ENCODE results near the gene COL4A4.

The COL4A4 gene

DNA sequence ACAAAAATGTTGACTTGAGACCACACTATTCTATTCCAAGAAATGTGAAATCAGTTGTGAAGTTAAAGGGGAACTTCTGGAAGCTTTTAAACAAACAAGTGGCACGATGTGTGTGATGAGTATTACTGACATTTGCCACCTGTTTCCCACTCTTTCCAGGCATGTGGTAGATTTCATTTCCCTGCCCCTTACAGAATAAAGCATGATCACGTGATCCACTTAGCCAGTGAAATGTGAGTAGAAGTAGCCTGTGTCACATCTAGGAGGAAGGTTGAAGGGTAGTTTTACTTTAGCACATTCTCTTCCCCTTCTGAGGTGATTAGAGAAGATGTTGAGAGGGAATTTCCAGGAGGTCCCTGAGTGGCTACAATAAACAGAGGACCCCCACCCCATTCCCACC lies 3.8 kb downstream of the COL4A4 start:
- no peak for DNase-seq

DNA sequence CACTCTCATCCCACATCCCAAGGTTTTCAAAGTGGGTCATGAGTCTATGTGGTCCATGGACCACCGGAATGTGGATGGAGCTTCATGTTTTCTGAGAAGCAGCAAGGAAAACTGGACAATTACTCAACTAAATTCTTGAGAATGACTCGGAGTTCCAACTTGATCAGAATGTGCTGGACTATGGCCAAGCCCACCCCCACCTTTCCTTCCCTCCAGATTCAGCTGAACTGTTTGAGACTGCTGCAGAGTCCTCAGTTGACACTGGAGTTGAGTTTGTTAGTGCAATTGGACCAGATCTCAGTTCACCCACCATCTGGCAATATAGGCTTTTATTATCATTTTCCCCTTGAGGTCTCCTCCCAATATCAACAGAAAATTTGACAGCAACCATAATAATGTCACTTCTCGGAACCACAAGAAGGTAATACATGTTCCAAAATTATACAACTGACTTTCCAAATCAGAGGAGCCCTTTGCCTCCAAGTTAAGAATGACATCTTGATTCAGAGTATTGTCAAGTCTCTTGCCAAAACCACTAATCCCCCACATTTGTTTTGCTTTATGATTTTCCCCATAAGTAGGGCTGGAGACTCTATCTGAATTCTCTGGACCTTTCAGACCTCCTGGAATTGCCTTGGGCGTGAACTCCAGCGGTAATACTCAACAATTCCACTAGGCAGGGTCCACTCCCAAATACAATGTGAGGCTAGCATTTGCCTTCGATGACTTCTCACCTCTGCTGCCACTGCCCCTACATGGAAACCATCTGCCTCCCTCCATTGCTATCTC lies 8.8 kb downstream of the COL4A4 start:
- no peak for DNase-seq

DNA sequence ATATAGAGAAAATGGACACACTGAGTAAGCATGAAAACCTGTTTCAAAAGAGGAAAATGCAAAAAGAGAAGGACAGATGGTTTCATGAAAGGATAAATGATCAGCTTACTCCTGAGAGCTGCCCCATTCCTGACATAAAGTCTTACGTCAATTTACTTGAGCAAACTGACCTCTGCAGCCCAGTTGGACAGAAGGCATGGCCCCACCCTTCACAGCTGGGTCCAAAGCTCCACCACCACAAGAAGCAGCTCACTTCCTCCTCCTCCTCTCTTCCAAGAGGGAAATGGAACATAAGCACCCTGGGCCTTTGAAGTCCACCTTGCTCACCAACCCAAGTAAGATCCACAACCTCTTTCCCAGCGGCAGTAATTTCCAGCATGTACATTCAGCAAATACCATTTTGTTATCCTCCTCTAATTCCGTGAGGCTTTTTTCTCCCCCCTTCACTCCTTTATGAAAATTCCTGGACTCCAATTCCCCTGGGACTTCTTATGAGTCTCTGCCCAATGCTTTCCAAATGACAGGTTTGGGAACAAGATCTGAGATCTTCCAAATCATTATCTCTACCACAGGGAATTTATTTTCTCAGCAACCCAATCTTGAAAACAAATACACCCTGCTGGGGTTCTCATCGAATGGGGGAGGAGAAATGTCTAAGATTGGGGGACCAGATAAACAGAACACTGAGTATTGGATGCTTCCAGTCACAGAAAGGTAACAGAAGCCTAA lies 10.1 kb downstream of the COL4A4 start:
- no peak for DNase-seq

DNA sequence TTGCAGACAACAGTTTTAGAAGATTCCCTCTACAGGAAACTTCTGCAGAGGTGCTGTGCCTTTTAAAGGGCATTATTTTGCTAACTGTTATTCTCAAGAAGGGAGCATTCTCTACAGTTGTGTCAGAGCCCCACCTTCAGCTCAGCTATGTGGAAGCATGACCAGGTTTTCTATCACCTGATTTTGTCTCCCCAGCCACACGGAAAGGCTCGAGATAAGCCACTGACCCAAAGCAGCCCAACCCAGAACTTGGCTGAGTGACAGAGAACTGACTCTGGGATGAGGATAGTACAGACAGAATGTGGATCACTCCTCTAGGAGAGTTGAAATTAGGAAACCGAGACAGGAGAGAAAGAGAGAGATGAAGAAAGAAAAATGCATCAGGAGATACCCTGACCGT lies 10.7 kb downstream of the COL4A4 start:
- DNase-seq, result no peak

DNA sequence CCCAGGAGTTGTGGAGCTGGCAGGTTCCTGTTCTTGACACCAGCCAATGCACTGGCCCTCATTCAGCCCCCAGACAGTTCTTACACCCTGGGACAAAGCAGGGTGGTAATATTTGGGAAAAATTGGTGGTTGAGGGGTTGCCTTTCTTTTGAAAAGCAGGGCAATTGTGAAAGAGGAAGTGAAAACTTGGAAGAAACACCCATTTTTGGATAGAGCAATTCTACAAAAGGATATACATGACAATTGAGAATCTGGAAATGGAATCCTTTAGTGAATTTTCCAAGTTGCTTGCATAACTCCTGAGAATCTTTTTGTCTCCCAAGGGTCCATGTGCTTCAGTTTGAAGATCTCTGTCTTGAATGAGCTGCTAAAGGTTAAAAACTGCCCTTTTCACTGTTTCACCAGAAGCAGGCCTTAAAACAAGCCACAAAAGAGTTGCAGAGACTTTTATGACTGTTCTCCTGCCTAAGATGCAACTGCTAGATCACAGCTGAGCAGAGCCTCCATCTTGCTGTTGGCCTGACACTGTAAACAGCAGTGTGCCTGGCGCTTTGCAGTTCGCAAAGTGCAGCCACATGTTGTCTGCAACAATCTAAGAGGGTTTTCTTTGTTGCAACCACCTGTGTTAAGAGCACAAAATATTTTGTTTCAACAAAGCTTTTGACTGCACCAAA lies 11.8 kb downstream of the COL4A4 start:
- DNase-seq, result no peak

DNA sequence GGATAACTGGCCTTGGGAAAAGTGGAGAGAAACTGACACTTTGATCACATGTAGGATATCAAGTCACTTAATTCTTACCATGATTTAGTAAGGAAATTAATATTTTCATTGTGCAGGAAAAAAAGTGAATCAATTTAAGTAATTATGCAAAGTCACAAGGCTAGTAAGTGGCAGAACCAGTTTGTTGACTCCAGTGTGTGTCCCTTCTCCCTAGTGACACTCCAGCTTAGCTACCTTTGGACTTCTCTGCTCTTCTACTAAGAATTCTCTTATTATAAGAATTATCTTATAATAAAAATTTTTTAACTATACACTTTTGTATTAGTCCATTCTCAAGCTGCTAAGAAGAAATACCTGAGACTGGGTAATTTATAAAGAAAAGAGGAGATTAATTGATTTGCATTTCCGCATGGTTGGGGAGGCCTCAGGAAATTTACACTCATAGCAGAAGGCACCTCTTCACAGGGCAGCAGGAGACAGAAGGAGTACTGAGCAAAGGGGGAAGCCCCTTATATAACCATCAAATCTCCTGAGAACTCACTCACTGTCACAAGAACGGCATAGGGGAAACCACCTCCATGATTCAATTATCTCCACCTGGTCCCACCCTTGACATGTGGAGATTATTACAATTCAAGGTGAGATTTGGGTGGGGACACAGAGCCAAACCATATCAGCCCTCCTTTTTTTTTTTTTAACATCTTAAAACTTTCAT lies 13.6 kb downstream of the COL4A4 start:
- DNase-seq, result no peak

DNA sequence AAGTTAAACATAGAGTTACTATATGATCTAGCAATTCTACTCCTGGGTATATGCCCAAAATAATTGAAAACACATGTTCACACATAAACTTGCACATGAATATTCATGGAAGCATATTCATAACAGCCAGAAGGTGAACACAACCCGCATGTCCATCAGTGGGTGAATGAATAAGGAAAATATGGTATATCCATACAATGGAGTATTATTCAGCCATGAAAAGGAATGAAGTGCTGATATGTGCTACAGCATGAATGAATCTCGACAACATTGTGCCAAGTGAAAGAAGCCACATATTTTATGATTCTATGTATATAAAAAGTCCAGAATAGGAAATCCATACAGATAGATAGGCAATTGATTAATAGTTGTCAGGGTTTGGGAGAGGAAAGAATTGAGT lies 15.9 kb downstream of the COL4A4 start:
- no peak for DNase-seq

DNA sequence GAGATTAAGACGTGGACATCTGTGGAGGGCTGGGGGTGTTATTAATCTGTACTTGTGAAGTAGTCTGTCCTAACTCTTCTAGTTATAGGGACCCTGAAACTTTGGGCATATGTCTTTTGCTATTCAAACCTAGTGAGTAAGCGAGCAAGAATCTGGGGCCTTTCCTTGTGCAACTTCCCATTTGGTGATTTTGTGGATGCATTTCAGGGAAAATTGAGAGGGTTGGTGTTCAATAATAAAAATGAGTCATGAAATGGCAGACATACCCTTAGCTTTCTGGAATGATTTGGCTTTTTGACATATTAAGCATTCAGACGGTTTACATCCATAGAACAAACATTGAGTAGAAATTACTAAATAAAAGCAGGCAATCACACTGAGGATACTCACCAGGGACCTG lies 17.0 kb downstream of the COL4A4 start:
- DNase-seq, result no peak

DNA sequence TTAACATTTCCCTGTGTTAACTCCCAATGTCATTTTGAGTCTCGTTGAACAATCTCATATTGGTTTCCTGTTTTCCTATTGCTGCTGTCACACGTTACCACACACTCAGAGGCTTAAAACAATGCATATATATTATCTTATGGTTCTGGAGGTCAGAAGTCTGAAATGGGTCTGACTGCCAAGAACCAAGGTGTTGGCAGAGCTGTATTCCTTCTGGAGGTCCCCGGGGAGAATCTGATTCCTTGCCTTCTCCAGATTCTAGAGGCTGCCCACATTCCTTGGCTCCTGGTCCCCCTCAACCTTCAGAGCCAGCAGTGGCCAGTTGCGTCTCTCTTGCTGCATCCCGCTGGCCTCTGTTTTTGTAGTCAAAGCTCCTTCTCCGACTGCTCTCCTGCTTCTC lies 17.5 kb downstream of the COL4A4 start:
- no peak for DNase-seq

DNA sequence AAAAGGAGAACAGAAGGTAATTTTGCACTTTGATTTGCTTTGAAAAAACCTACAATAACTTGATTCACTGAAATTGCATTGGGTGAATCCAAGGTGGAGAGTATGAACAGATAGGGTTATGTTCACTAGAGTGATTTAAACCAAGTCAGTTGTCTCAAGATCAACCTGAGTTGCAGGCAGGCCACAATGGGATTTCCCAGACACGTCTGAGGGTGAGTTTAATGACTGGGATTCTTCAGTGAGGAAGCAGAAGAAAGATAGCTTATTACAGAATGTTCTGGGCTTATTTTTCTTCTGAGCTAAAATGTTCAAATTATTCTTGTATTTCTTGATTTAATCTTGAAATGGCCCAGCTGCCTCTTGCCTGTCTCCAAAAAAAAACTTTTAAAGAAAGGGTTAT lies 20.1 kb downstream of the COL4A4 start:
- DNase-seq, result no peak

DNA sequence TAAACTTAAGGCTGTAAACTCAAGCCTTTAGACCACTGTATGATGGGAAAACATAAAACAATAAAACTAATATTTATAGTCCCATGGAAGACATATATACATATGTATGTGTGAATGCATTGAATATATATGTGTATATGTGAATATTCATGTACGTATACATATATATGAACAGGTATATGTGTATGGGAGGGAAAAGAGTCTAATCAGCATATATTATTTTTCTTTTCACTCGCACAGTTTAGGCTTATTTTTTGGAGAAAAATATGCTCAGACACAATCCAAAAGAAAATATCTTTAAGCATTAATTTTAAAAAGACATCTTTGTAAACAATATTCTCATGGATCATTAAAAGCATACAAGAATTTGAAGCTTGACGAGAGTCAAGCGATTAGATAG lies 22.7 kb downstream of the COL4A4 start:
- no peak for DNase-seq

DNA sequence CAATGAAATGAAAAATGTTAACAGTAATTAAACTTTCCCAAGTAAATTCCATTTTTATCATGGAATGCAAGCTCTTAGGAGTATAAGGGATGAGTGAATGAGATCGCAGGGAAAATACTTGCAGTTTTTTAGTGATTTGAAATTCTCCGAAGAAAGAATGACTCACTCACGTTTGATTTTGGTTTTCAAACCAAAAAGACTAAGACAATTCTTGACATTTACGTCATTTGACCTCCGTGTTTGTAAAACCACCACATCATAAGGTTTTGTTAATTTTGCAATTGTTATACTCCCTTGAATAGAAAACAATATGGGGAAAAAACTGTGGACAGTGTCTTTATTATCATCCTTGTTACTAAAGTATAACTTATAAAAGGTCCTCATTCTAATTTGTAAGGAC lies 29.4 kb downstream of the COL4A4 start:
- DNase-seq, result no peak

DNA sequence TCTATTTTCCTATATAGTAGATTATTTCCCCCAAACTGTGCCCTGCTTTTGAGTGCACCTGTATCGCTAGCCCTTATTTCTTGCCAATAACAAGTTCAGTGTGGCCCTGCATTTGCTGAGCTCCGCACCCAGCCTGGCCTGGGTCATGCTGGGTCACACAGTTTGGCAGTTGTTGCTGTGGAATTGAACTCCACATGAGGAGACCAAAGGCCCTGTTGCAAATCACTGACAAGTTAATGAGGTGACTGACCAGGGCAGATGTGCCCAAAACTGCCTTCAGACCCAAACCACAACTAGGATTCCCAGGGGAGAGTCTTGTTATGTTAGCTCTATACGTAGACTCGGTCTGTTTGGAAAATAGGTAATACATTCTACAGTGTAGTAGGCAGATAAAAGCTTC lies 31.0 kb downstream of the COL4A4 start:
- no peak for DNase-seq

DNA sequence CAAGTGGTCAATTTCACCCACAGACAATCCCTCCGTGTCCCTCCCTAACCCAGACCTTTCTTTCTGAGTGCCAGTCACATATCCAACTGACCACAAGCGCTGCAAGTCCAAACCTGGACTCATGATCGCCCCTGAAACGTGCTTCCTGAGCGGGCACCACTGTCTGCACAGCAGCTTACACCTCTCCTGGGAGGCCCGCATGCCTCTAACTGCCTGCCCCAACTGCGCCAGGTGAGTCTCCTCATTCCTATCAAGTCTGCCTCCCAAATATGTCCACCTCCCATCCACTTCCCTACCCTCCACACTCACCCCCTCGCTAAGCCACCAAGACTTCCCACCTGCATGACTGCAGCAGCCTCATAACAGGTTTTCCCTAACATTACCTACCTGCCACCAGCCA lies 33.4 kb downstream of the COL4A4 start:
- DNase-seq, result no peak

DNA sequence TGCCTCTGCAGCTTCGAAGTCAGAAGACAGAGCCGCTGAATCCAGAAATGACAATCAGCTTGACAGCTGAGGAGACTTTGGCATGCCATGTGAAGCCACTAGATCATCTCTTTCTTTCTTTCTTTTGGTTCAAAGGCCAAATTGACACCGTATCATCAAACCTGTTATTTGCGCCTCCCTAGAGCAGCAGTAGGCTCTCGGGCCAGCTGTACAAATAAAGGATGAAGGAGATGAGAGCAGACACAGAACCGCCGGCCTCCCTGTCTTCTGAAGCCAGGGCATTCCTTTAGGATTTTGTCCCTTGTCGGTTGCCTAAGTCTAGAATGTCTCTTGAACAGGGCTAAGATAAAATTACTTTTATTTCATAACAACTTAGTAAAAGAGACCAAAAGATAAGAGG lies 36.8 kb downstream of the COL4A4 start:
- no peak for DNase-seq

DNA sequence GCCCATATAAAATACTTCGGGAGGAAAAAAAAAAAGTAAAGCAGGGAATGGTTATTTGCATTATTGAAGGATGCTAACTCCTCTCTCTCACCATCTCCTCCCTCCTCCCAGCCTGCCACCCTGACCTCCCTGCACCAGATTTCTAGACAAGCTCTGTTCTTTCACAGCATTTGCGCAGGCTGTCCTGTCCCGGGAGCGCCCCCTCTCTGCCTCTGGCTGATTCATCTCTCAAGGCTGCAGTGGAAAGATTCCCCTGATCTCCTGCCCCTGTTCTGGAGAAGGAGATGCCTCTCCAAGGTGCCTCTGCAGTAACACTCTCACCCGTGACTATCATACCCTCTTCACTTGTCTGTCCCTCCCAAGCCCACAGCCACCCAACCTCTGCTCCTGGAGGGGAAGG lies 38.5 kb downstream of the COL4A4 start:
- DNase-seq, result no peak

DNA sequence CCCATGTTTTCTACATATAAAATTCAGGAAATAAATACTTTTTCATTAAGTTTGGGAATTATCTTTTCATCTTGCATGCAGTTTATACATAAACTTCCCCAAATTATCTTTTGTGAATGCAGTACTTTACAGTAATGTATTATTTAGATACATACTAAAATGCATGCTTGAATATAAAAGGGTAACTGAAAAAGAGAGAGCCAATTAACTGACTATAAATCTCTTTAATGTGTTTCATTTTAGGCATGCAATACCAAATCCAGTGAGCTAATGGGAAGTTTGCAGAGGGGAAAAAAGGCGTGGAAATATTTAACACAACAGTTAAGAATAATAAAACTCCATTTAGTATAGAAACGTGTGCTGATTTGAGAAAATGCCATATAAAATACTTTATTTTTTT lies 39.2 kb downstream of the COL4A4 start:
- DNase-seq, result no peak

DNA sequence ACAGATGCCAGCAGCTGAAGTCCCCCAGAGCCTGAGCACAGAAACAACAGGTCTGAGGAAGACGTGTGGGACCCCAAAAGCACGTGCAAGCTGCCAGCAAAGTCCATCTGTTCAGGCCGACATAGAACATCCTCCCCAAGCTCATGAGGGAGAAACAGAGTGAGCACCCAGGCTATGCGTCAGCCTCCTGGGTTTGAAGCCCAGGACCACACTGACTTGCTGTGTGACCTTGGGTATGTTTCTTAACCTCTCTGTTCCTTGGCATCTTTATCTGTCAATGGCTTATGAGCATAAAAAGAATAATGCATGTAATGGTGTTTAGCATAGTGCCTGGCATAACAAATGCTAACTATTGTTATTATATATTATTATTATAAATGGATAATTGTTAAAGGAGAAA lies 40.3 kb downstream of the COL4A4 start:
- DNase-seq, result no peak

DNA sequence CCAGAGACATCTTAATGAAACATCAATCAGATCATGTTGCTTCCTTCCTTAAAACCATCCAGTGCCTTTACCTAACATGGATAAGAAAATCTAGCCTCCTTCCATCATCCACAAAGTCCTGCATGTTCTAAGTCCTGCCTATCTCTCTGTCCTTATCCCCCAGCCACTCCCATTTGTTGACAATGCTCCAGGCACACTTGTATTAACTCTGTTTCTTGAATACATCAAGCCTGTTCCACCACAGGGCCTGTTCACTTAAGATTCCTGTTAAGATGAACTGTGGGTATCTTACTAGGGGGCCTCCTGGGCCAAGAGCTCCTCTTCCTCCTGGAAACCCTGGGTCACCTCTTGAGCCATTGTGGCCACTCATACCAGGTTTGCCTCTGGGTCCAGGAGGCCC lies 45.7 kb downstream of the COL4A4 start:
- DNase-seq, result no peak

DNA sequence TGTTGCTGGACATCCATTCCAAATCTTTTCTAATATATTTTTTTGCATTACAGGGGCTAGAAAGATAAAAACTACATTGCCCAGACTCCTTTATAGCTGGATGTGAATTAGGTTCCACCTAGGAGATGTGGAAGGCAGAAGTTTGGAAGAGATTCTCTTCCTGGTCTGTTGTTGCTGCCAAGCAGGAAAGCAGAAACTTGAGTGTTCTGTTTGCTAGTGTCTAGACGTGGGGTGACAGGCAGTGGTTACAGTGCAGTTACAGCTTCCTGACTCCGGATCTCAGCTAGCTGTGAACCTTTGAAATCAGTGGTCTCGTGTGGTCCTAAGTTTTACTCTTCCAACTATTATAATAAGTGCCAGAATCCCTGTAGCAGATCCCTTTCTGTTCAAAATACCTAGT lies 46.2 kb downstream of the COL4A4 start:
- no peak for DNase-seq

DNA sequence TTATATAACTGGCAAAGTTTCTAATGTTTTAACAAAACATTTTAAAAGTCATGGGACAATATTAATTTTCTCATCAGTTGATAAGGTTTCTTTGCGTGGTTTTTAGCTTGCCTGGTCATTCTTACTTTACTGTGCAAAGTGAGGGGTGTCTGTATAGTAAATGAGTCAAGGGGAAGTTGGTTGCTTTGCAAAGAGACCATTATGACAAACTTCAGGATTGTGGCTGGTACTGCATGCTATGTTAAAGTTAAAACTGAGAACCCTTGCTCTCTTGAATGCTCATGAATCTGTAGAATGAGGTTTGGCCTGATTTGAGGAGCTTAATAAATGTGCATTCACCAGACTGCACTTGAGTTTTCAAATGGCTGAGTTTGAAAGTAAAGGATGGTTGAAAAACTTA lies 47.0 kb downstream of the COL4A4 start:
- DNase-seq, result no peak

DNA sequence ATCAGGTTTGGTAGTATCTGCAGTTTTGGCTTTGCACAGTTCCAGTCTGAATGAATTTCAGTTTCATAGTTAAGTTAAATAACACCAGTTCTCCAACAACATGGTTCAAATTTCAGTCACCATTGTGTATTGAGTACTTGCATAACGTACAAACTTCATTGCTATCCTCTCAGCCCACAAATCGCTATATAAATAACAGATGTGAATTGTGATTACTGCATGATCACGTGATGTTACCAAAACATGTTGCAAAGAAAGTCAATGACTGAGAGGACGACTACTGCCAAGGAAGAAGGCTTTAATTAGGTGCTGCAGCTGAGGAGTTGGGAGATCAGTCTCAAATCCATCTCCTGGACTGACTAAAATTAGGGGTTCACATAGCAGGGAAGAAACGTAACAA lies 48.2 kb downstream of the COL4A4 start:
- no peak for DNase-seq

Data from CD4-positive, alpha-beta T cell treated with Interleukin-17A for 4 hours (primary cell).